CD4-positive, alpha-beta T cell treated with Interleukin-21 for 1 hour (primary cell): ENCODE data around the gene APBA1.

Experiments
- DNase-seq: peaks from one replicate; pipeline ENCODE4 v3.0.0-alpha.2; 2020

Gene APBA1

GRCh38 chr9:69392826-69393225 is 279.3 kb downstream of the APBA1 start:
- no peak for DNase-seq

DNA sequence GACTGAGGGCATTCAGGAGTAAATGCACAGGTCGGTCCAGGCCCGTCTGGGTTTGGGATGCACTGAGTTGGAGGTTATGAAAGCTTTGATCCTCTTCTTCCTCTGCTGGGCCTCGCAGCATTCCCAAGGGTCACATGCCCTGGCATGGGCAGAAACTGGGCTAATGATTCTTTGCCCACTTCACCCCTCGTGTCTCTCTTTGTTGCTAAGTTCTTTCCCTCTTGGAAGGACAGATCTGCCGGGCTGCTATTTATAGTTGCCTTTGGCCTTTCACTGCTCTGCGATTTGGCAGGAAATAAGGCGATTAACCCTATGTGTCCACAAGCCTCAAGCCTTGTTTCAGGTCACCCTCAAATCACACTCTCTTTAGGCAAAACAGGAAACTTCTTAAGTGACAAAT is 280.2 kb downstream of the APBA1 start:
- no peak for DNase-seq

- DNase-seq = no peak
These were observed 280.7 kb downstream of the APBA1 start for GRCh38 chr9:69391487-69391886.

DNA sequence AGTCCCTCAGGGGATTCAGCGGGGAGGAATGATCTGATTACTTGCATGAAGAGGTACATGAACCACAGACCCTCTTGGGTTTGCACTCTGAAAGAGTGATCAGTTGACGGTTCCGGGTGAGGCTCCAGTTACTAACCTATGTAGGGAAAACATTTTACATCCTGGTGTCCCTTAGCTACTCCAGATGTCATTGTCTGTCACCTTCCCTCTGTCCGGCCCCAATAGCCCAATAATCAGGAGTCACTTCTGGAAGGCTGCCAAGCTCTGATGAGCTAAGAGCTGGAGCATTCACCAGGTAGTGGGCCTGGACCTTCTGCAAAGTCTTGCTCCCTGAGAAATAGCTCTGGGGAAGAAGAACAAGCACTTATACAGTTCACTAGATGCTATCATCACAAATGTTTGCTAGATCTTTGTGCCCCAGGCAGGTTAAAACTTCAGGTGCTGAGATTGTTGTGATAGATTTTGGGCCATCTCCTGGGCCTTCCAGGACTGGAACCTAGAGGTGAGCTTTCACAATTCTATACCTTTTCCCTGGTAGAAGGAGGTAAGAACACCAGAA is 282.7 kb downstream of the APBA1 start:
- DNase-seq = no peak

GRCh38 chr9:69388596-69388995 is 283.6 kb downstream of the APBA1 start:
- DNase-seq = no peak

DNA sequence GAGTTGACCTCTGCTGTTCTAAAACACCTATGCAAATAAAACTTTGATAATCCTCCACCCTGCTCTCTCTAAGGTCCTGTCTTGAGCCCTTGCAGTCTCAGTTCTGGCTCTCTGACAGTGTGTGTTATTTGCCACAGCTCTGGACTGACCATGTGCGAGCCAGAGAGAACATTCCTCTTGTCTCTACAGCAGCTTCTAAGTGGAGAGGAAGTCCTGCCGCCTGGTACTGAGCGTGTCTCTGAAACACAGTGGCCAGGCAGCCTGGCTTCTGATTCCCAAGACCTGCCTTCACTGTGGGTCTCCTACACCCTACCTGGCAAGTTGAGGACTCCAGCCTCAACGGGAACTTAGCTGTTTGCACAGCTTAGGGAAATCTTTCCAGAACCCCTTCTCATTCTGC is 285.5 kb downstream of the APBA1 start:
- no peak for DNase-seq

- DNase-seq = no peak
These were observed 286.6 kb downstream of the APBA1 start for GRCh38 chr9:69385581-69386033.

DNA sequence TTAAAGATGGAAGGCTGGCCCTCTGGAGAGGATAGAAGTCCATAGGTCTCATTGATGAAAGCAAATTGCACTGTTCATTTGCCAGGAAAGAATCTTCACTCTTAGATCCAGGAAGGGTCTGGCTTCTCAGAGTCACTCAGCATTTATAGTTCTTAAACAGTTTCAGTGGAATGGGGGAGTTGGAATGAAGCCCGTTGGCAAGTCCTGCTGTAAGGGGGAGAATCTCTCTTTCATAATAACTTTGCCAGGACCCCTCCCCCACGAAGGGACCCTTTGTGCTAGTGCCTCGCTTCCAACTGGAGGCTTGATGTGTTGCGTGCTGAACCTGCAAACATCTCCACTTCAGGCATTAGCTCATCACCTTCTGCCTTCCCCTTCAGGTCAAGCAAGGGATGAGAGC is 290.0 kb downstream of the APBA1 start:
- no peak for DNase-seq

DNA sequence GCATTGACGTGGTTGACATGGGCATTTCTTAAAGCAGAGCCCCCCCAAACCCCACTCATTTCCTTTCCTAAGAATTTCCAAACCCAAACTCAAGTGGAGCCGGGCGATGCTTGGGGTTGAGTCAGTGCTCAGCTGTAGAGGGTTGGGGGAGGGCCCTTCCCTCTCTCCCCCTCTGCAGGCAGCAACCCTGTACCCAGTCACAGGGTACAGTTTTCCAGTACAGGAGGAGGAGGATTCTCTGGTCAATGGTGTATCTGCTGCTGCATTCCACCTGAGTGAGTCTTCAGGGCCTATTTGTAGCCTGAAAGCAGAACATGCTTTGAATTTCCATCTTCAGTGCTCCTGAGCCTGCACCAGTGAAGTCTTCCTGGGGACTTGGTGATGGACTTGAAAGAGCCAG is 291.4 kb downstream of the APBA1 start:
- no peak for DNase-seq

DNA sequence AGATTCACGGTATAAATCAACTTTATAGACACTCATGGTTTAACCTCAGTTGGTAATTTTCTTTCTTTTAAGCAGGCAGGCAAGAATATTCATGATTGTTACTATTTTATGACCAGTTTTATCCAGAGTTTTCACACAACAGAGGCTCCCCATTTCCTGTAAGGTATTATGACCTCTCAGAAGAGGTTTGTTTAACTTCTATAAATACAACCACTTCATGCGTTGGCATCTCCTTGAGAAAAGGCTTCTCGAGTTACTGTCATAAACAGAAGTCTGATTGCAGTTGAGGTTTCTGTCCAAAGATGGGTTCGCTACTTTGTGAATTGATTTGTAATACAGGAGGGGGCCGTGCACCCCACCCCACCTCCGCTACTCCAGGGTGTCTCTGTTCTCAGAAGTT is 291.9 kb downstream of the APBA1 start:
- DNase-seq = no peak

DNA sequence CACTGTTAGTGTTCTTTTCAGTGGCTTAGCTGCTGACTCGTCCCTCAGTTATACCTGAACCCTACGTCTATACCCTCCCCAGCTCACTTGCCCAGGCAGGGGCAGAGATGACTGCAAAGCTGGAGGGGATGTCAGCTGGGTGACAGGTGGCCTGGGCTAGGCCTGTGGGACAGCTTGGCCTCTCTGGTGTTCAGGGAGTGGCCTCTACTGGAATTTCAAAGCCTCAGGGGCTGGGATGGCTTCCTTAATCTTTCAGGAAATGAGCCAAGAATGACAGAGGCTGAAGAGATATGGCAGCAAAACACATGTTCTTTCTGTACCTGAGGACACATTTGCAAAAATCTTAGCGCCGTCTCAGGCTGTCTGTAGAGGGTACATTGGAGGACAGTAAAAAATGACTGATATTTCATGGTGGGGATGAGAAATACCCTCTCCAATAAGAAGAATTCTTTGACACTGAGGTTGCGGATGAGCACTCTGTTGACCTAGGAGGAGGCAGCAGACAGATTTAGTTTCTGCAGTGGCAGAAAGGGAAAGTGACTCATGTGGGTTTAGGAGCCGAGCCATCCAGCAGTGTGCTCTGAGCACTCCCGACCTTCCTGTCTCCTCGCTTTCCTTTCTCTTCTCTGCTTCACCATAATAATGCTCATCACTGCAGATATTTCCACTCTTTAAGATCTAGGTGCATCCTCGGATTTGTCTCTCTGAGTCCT is 292.7 kb downstream of the APBA1 start:
- DNase-seq = no peak

DNA sequence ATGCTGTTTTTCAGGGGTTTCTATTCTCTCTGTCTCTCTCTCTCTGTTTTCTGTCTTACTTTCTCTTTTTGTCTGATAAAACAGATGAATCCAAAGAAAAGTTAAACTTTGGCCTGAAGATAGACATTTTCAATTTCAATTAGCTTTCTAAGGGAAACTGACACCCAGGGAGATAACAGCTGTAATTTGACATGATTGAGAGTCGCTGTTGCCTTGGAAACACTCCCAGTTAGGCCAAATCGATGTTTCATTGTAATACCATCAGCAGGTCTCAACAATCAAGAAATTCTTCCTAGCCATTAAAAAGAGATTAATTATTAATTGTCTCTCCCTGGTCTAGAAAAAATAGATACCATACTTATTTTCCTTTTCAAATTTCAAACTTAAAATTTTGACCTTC is 294.2 kb downstream of the APBA1 start:
- no peak for DNase-seq
